Measurements from ENCODE around the gene HMGCL. TPM values are rescaled to one million over a fixed set of nuclear protein-coding genes. Genes with fewer than 3 reads are reported as not detected.

HMGCL gene
- total and polyA plus RNA-seq, 2 of the 13 experiments (the other 11 are each of a cell fraction or from before 2014, with no cell fraction given) = 21.3 to 41.4 TPM

DNA sequence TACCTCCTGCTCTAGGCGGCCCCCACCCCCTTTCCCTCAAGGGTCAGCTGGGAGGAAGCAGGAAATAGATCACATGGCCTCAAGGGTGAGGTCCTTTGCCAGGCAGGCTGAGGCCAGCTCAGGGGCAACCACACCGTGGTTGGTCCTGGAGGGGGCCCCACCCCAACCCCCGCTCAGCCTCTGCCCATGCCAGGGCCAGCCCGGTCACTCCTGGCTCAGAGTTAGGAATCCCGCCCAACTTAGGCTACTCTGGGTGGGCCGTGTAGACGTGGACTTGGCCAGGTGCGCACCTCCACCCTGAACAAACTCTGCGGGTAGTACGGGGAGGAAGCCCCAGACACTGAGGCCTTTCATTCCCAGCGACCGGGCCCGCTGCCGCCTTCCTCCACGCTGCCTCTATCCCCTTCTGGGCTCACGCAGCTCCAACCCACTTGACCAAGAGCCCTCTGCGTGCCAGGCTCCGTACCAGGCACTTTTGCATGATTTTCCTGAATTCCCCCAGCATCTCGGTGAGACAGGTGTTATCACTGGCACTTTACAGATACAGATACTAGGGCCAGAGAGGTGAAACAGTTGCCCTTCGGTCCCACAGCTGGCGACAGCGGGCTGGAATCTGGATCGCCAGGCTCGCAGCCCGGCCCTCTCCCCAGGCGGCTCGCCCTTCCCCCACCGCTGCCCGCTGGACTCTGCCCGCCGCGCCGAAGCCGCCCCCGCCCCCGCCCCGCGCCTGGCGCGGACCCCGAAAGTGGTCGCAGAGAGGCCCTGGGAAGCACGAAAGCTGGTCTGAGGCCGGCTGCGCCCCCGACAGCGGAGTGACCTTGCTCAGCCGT lies 25.4 kb downstream of the HMGCL start (continued):
- TF ChIP-seq, protein P1, sequence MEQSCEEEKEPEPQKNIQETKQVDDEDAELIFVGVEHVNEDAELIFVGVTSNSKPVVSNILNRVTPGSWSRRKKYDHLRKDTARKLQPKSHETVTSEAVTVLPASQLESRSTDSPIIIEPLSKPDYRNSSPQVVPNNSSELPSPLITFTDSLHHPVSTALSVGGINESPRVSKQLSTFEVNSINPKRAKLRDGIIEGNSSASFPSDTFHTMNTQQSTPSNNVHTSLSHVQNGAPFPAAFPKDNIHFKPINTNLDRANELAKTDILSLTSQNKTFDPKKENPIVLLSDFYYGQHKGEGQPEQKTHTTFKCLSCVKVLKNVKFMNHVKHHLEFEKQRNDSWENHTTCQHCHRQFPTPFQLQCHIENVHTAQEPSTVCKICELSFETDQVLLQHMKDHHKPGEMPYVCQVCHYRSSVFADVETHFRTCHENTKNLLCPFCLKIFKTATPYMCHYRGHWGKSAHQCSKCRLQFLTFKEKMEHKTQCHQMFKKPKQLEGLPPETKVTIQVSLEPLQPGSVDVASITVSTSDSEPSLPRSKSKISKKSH (CRISPR knock-in tag; IDR thresholded peaks at IDR 0.05; ENCODE audit: borderline replicate concordance) = no peak
- no peak for TF ChIP-seq ZC3H13 (CRISPR knock-in tag; IDR thresholded peaks at IDR 0.05)
- TF ChIP-seq, protein P2, sequence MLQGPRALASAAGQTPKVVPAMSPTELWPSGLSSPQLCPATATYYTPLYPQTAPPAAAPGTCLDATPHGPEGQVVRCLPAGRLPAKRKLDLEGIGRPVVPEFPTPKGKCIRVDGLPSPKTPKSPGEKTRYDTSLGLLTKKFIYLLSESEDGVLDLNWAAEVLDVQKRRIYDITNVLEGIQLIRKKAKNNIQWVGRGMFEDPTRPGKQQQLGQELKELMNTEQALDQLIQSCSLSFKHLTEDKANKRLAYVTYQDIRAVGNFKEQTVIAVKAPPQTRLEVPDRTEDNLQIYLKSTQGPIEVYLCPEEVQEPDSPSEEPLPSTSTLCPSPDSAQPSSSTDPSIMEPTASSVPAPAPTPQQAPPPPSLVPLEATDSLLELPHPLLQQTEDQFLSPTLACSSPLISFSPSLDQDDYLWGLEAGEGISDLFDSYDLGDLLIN (CRISPR knock-in tag; IDR thresholded peaks at IDR 0.05; ENCODE audit: borderline replicate concordance) = no peak
- TF ChIP-seq ZNF547 (CRISPR knock-in tag; IDR thresholded peaks at IDR 0.05) = no peak; the same call in 1 of the 2 replicates
- TF ChIP-seq, protein P3, sequence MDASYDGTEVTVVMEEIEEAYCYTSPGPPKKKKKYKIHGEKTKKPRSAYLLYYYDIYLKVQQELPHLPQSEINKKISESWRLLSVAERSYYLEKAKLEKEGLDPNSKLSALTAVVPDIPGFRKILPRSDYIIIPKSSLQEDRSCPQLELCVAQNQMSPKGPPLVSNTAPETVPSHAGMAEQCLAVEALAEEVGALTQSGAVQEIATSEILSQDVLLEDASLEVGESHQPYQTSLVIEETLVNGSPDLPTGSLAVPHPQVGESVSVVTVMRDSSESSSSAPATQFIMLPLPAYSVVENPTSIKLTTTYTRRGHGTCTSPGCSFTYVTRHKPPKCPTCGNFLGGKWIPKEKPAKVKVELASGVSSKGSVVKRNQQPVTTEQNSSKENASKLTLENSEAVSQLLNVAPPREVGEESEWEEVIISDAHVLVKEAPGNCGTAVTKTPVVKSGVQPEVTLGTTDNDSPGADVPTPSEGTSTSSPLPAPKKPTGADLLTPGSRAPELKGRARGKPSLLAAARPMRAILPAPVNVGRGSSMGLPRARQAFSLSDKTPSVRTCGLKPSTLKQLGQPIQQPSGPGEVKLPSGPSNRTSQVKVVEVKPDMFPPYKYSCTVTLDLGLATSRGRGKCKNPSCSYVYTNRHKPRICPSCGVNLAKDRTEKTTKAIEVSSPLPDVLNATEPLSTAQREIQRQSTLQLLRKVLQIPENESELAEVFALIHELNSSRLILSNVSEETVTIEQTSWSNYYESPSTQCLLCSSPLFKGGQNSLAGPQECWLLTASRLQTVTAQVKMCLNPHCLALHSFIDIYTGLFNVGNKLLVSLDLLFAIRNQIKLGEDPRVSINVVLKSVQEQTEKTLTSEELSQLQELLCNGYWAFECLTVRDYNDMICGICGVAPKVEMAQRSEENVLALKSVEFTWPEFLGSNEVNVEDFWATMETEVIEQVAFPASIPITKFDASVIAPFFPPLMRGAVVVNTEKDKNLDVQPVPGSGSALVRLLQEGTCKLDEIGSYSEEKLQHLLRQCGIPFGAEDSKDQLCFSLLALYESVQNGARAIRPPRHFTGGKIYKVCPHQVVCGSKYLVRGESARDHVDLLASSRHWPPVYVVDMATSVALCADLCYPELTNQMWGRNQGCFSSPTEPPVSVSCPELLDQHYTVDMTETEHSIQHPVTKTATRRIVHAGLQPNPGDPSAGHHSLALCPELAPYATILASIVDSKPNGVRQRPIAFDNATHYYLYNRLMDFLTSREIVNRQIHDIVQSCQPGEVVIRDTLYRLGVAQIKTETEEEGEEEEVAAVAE (CRISPR knock-in tag; IDR thresholded peaks at IDR 0.05; ENCODE audit: borderline replicate concordance) = no peak; the same call in 1 of the 2 replicates
- TF ChIP-seq MED8 (CRISPR knock-in tag; IDR thresholded peaks at IDR 0.05; ENCODE audit: insufficient replicate concordance) = no peak
- peak; percentile 53 for TF ChIP-seq TAF15 (IDR thresholded peaks at IDR 0.05; ENCODE audit: low read depth, low read length, poor library complexity, severe bottlenecking)
- TF ChIP-seq SYNCRIP (IDR thresholded peaks at IDR 0.05; ENCODE audit: insufficient read depth, low read depth, low read length) = no peak
- TF ChIP-seq NFE2L1 (CRISPR knock-in tag; IDR thresholded peaks at IDR 0.05; ENCODE audit: borderline replicate concordance) = no peak
- TF ChIP-seq, protein P4, sequence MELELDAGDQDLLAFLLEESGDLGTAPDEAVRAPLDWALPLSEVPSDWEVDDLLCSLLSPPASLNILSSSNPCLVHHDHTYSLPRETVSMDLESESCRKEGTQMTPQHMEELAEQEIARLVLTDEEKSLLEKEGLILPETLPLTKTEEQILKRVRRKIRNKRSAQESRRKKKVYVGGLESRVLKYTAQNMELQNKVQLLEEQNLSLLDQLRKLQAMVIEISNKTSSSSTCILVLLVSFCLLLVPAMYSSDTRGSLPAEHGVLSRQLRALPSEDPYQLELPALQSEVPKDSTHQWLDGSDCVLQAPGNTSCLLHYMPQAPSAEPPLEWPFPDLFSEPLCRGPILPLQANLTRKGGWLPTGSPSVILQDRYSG (CRISPR knock-in tag; IDR thresholded peaks at IDR 0.05) = no peak
- TF ChIP-seq, protein P5, sequence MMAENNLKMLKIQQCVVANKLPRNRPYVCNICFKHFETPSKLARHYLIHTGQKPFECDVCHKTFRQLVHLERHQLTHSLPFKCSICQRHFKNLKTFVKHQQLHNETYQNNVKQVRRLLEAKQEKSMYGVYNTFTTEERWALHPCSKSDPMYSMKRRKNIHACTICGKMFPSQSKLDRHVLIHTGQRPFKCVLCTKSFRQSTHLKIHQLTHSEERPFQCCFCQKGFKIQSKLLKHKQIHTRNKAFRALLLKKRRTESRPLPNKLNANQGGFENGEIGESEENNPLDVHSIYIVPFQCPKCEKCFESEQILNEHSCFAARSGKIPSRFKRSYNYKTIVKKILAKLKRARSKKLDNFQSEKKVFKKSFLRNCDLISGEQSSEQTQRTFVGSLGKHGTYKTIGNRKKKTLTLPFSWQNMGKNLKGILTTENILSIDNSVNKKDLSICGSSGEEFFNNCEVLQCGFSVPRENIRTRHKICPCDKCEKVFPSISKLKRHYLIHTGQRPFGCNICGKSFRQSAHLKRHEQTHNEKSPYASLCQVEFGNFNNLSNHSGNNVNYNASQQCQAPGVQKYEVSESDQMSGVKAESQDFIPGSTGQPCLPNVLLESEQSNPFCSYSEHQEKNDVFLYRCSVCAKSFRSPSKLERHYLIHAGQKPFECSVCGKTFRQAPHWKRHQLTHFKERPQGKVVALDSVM (CRISPR knock-in tag; IDR thresholded peaks at IDR 0.05) = no peak
- TF ChIP-seq, protein P6, sequence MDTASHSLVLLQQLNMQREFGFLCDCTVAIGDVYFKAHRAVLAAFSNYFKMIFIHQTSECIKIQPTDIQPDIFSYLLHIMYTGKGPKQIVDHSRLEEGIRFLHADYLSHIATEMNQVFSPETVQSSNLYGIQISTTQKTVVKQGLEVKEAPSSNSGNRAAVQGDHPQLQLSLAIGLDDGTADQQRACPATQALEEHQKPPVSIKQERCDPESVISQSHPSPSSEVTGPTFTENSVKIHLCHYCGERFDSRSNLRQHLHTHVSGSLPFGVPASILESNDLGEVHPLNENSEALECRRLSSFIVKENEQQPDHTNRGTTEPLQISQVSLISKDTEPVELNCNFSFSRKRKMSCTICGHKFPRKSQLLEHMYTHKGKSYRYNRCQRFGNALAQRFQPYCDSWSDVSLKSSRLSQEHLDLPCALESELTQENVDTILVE (CRISPR knock-in tag; IDR thresholded peaks at IDR 0.05) = no peak
- no peak for TF ChIP-seq PAF1 (CRISPR knock-in tag; IDR thresholded peaks at IDR 0.05)
- TF ChIP-seq EP300 (IDR thresholded peaks at IDR 0.05; ENCODE audit: low read depth in 2 of 2, low read length in 2 of 2) = peak in 1 of 2 experiments; percentile 29; a peak in 1 of 4 replicates
- peak; percentile 58 for TF ChIP-seq EP300 (CRISPR knock-in tag; IDR thresholded peaks at IDR 0.05; ENCODE audit: borderline replicate concordance)
